NCI-H446 treated with DMSO at 0.1 percent for 48 hours (cell line): Measurements from ENCODE around the gene PRKRA.
"Not testable (repeated sequence)": the region's sequence is repeated elsewhere in the genome, so short reads cannot be mapped to it uniquely, and the experiment has no call there.

Experiments
- DNase-seq: peaks from one replicate; lab custom pipeline; 2025; lab: John Stamatoyannopoulos, UW

Gene PRKRA

DNA sequence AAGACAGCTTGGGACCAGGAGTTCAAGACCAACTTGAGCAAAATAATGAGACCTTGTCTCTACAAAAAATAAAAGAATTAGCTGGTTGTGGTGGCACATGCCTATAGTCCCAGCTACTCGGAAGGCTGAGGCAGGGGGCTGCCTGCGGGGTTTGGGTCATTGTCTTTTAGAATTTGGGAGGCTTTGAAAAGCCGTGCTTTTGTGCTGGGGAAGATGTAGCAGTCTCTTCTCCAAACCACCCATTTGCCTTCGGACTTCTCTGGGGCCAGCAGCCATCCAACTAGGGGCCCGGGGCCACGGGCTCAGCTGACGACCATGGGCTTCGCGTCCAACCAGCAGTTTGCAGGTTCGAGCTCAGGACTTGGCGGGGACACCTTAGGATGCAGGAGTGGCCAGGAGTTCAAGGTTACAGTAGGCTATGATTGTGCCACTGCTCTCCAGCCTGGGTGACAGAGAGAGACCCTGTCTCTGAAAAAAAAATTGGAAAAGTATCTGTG lies 6.5 kb upstream of the PRKRA start:
- no peak for DNase-seq

DNA sequence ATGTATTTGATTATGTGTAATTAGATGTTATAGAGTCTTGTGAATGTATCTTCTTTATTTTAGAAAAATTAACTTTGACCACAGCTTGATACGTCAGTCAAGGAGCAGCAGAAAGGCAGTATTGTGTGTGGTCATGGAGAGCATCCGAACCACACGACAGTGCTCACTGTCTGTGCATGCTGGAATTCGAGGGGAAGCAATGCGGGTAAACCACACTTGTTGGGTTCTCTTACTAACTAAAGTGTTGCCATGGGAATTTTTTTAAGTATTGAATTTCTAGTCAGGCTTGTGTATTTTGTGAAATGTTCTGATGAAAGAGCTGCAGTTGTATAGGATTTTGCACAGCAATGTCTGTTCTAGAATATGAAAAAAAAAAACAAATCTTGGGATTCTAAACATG lies 5.0 kb upstream of the PRKRA start:
- no peak for DNase-seq

DNA sequence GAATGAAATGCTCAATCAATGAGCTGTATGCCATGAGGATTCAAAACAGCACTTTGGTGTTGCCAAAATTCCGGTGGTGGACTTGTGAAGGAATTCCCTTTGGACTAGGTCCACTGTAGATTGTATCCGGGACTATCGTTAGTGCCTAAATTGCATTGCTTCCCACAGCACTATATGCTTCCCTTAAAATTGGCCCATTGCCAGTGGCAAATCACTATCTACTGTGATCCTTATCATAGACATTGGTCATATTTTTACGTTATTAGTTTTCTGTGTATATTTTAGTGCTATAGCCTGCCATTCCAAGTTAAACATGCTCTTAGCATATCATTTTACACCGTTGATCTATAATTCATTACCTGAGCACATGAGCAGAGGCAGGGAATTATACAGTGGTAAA lies 1.9 kb upstream of the PRKRA start:
- DNase-seq, result no peak

DNA sequence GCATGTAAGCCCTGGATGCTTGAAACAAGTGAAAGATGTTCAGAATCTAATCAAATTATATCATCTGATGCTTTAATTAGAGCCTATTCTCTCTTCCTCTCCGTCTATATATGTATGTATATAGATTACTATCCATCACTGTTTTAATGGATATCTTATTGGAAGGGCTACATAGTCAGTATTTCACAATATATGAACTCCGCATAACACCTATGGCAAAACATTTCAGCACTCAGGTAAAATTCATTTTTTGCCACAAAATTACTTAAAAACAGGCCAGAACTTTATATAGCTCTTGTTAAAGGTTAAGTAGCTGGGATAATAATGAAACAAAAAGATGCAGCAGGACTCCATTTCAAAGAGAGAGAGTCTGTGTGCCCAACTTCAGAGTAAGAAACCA lies 1.4 kb upstream of the PRKRA start:
- no peak for DNase-seq

DNA sequence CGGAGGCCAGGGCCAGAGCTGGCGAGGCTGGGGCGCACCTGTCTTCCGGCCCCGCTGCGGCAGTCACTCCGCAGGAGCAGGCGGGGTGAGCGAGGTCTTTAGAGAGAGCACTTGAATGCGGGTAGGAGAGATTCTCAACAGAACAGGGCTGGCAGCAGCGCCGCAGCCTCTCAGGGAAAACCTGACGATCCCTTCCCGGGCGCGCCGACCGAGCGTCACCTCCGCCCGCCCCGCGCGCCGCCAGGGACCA lies 526 bp downstream of the PRKRA start:
- no peak for DNase-seq

DNA sequence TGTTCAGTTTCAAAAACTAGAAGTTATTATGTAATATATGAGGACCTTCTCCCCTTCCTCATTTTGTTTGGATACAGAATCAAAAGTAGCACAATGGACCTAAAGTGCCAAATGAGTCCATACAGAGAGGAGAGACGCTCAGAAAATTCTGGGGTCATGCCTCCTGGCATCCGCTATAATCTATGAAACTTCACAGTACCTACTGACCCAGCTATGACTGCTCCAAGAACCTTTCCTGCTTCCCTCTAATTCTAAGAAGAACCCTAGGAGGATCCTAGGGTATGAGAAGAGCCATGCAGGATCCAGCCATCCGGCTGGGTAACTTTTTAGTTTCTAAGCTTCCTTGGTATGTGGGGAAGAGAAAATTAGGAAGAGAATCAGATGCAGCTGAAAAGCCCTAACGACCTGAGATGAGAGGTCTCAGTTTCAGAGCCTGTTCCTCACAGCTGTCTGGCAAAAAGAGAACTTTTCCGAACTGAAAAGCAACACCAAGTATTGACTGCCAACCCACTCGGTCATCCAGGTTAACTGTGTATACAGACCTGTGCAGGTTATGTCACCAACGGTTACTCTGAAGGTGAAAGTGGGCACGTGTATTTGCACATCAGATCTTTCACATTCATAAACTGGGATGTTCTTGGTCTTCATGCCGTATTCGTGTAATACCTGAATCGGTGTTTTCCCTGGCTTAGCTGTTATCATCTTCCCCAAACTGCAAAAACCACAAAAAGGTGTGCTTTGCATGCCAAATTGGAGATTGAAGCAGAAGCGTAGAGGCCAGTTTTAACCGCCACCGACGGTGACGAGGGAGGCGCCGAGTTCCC lies 1.1 kb downstream of the PRKRA start:
- no peak for DNase-seq

DNA sequence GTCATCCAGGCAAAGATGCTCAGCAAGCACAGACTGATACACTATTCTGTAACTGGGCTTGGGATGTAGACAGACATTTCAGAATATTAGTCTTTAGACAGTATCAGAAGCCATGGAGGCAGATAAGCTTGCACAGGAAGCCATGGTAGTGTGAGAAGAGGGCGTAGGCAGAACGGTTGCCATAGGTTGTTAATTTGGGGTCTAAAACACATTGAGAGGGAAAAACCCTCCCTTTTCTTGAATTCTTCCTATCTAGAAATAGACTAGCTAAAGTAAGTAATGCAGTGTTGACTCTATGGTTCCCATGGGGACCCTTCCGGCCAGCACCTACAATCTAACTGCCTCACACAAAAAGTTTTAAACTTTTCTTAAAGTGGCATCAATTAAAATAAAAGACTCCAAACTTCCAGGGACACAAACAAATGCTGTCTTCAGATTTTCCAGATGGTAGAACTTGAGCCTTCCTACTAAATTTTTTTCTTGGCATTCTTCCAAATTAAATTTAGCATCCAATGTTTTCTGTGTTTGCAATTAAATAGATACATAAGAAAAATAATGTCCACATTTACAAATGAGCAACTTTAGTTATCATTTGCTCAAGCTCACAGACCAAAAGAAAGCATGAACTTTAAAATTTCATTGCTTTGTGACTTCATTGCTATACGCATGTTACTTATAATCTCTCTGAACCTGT lies 1.9 kb downstream of the PRKRA start:
- no peak for DNase-seq

DNA sequence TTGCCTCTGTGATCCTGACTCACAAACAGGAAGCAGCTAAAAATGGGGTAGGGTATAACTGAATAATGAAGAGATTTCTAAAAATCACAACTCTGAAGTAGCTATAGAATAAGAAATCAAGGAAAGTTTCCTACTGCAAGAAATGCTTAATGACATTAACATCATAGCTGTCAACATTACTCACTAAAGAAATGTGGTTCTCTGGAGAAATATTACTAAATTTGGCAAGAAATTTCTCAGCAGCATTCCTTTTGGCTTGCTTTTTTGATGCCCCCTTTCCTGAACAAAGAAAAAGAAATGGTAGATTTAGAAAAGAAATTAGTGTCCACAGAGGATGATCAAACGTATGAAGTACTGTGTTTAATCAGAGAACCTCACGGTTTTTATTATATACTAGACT lies 9.5 kb downstream of the PRKRA start:
- no peak for DNase-seq

DNA sequence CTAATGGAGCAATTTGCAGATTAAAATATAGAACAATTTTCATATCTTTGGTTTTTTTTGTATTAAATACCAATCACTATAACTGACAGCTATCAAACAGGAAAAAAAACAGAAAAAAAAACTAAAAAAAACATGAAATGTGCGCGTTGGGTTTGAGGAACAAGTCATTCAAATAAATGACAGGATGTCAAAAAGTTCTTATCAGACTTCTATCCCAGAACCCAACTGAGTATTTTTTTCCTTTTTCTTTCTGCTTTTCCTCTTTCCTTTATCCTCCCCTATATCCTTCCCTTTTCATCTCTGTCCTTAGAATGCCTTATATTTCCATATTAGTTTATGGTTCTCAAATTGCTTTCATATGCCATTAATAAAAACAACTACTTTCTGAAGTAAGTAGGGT lies 14.3 kb downstream of the PRKRA start:
- DNase-seq, result no peak

DNA sequence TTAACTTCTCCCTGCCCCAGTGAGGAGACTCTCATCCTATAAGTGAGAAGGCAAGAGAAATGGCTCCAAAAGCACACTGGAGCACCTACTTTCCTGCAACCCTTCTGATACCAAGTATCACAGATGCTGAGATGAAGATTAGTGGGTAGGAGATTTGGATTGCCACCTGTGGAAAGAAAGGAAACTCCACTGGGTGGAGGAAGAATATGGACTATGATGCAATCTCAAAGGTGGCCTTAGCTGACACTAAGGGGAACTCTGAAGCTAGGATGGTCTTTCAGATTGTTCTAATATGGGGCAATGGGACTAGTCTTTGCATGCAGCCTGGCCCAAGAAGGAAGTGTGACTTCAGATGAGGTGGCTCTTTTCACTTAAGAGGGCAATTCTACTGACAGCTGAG lies 21.6 kb downstream of the PRKRA start:
- DNase-seq, result no peak

DNA sequence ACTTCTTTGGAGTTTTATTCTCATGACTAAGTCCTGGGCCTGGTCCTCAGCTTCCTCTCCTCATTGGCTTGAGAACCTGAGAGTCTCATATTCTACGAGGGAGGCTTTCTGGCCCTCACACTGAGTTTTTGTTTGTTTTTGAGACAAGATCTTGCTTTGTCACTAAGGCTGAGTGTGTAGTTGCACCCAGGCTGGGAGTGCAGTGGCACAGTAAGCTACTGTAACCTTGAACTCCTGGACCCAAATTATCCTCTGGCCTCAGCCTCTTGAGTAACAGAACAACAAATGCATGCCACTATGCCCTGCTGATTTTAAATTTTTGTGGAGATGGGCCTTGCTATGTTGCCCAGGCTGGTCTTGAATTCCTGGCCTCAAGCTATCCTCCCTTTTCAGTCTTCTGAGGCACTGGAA lies 22.6 kb downstream of the PRKRA start:
- no peak for DNase-seq

DNA sequence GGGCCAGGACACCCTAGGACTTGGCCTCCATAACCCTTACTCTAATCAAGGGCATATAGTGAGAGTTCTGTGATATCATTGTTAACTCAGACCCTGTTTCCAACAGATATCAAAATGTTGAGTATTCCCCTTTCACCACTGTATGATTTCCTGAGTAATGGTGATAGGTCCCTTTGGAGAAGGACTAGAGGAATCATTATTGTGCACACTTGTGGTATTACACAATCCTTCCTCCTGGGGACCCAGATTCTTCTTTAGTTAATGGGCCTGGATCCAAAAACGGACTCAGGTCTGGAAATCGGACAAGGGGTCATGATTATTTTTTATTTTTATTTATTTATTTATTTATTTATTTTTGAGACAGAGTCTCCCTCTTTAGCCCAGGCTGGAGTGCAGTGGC lies 23.5 kb downstream of the PRKRA start:
- DNase-seq, result no peak

DNA sequence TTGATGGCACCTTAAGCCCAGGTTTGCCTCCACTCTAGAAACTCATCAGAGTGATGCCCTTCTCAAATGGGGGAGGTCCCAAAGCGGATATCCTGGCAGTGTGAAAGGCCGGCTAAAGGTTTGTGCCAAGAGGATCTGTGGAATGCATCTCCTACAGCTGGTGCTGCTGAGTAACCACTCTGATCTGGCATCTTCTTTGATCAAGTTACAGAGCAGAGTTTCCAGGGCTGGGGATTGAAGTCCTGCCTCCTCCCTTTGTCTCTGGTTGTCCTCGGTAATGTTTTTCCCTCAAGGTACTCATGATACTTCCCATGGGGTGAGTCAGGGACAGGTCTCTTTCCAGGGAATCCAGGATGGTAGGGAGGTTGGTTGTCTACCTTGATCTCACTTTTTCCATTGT lies 24.6 kb downstream of the PRKRA start:
- no peak for DNase-seq

DNA sequence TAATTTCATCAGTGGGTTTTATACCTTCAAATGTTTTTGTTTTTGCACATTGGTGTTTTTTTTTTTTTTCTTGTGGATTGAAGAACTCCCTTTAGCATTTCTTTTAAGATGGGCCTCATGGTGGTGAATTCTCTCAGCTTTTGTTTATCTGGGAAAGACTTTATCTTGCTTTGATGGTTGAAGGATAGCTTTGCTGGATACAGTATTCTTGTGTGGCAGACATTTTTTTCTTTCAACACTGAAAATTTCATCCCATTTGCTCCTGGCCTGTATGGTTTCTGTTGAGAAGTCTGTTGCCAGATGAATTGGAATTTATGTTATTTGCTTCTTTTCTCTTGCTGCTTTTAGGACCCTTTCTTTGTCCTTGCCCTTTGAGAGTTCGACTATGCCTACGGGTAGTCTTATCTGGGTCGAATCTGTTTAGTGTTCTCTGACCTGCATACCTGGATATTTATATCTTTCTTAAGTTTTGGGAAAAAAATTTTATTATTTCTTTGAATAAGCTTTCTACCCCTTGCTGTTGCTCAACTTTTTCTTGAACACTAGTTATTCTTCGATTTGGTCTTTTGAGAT lies 25.6 kb downstream of the PRKRA start:
- no peak for DNase-seq

DNA sequence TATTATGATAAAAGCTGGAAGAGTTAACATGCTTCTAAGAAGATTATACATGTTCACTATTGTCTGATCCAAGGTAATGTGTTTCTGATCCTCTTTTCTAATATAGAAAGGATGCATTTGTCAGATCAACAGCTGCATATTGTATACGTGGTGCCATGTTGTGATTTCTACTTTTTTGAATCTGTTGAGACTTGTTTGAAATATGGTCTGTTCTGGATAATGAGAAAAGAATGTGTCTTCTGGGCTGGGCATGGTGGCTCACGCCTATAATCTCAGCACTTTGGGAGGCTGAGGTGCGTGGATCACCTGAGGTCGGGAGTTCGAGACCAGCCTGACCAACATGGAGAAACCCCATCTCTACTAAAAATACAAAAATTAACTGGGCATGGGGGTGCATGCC lies 27.2 kb downstream of the PRKRA start:
- DNase-seq, result not testable (repeated sequence)

DNA sequence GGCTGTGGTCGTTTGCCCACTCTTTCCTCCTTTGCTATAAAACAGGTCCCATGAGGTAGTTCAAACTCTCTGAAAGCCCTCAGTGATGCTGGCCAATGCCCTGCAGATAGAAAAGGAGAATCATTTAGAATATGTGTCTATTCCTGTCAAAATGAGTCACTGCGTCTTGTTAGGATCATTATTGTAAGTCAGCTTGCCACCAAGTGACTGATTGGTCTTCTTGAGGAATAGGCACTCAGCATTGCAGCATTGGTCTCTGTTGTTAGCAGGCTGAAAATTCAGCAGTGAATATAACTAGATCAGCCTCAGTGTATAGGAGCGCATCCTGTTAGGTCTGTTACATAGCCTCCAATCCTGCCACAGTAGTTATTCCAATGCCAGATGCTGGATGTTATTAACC lies 28.9 kb downstream of the PRKRA start:
- no peak for DNase-seq

DNA sequence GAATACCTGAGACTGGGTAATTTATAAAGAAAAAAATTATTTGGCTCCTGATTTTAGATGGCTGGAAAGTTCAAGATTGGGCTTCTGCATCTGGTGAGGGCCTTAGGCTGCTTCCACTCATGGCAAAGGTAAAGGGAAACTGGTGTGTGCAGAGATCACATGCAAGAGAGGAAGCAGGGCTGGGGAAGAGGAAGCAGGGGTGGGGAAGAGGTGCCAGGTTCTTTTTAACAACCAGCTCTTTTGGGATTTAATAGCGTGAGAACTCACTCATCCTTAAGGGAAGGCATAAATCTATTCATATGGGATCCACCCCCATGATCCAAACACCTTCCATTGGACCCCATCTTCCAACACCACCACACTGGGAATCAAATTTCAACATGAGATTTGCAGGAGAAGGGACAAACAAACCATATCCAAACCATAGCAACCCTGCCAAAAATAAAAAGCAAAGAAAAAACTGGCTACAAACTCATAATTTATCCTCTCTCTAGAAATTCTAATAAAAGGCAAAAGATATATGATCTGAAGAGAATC lies 30.4 kb downstream of the PRKRA start:
- DNase-seq, result no peak

DNA sequence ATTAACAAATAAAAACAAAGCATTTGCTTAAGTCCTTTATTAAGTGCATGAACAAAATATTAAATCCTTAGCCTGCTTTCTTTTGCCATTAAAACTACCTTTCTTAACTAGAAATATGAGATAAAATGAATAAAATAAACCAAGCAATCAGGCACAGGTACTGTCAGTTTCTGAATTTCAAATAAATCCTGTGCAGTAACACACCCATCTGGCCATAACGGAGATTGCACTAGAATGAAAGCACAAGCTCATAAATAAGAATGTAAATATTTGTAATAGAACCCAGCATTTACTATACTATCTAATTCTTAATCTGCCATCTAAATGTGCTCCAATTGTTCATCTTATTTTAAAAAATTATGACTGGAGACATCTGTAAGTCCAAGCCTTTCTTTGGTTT lies 31.9 kb downstream of the PRKRA start:
- DNase-seq, result no peak

DNA sequence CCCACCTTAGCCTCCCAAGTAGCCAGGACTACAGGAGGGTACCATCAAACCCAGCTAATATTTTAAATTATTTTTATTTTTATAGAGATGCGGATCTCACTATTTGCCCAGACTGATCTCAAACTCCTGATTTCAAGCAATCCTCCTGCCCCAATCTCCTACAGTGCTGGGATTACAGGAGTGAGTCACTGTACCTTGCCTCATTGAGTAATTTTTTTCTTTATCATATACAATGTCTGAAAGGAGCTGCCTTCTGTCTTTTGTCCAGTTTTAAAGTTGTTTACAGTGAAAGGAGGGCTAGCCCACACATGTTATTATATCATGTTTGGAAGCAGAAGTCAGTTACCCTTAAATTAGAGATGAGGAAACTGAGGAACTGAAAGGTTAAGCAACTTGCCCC lies 32.5 kb downstream of the PRKRA start:
- no peak for DNase-seq

DNA sequence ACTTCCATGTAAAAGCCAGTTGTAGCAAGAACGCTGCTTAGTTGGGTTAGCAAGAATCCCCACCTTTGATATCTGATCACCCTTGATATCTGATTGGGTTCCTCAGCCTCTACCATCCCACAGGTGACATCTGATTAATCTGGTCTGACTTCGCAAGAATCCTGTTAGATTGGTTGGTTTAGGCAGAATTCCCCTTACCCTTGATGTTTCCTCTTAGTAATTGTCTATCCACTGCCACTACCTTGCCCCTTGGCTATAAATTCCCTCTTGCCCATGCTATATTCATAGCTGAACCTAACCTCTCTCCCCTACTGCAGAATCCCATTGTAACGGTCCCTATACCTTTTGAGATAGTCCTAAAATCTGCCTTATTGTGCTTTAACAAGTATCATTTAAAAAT lies 33.1 kb downstream of the PRKRA start:
- no peak for DNase-seq

DNA sequence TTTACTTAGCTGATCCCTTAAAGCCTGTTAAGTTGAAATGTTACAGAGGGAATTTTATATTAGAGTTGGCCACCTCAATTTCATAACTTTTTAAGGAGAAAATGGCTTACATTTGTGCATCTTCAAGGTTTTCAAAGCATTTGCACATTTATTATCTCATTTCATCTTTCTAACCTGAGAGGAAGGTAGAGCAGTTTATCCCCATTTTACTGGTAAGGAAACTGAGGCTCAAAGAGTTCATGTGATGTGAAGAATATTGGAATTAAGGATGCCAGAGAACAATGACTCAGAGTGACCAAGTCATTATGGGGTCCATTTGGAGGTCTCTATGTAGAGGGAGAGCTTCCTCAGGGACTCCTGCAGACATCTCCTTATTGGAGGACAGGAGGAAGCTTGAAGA lies 35.0 kb downstream of the PRKRA start:
- no peak for DNase-seq

DNA sequence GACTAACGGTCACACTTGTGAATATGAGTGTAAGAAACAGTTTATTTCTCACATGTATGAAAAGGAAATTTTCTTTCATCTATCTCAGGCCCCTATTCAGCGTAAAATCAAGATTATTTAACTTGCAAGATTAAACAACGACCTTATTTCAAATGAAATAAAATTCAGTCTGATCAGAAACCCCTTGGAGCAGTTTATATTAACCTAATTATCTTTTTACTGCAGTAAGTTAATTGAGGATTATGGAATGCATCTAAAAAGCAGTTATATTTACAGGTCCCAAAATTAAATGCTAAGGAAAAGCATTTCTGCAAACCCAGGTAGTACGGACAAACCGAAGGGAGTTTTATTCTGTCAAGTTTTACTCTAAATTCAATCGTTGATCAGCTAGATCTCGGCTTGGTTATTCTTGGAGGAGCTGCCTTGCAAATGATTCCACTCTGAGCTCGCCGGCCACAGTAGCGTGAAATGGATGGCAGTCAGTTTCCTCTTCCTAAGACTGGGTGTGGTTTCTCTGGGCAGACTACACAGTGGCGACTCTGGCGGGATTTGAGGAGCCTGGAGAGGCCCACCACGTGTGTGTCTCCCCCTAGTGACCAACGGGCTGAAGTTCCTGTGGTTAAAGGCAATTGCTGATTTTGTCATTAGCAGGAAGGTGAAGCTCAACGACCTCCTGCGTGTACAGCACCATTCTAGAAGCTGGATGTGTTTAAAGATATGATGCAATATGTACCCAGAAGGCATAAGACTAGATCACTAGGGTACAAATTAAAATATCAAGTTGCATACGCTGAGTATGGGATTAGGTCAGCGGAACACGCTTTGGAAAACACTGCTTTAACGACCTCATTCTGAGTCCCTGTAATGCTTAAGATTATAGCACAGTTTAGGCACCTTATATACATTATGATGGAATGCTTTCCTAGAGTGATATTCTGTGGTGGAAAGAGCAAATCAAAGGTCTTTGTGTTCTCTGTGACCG lies 36.4 kb downstream of the PRKRA start:
- peak; percentile 89 for DNase-seq
